SU-DHL-6 (cell line): ENCODE results near the gene HSPA9.

Experiments
- H2AFZ ChIP-seq: fragments of 200-600 bp; sonication (generic); 2 replicates; pipeline ENCODE4 v1.6.1; 2014; ENCODE audit warnings: low read depth, mild to moderate bottlenecking, moderate library complexity, mixed read lengths, antibody characterized with exemption, low read length; ENCODE audit not compliant: severe bottlenecking
- H3F3A ChIP-seq: fragments of 200-600 bp; shearing (Covaris generic); 2 replicates; pipeline ENCODE4 v1.6.0; 2016; ENCODE audit warnings: antibody characterized with exemption, mild to moderate bottlenecking; ENCODE audit not compliant: insufficient read depth
- H3K27ac ChIP-seq: fragments of 200-600 bp; sonication (generic); 2 replicates; pipeline ENCODE4 v1.5.1; 2016; ENCODE audit warnings: low read depth, mild to moderate bottlenecking, low read length, moderate library complexity, mixed read lengths
- H3K27me3 ChIP-seq: fragments of 200-600 bp; sonication (generic), shearing (Covaris generic); 2 replicates; pipeline ENCODE4 v1.6.0; 2014; ENCODE audit warnings: mild to moderate bottlenecking, low read length
- H3K36me3 ChIP-seq: fragments of 200-600 bp; sonication (generic); 2 replicates; pipeline ENCODE4 v1.6.1; 2014; ENCODE audit warnings: mild to moderate bottlenecking, low read length, mixed read lengths
- H3K4me2 ChIP-seq: fragments of 300-600, 200-600 bp; shearing (Covaris generic), sonication (generic); 2 replicates; pipeline ENCODE4 v1.6.0; 2014; ENCODE audit warnings: low read length, low read depth, mild to moderate bottlenecking; ENCODE audit not compliant: poor library complexity, severe bottlenecking
- H3K4me3 ChIP-seq: fragments of 200-600 bp; sonication (generic); 2 replicates; pipeline ENCODE4 v1.5.1; 2014; ENCODE audit warnings: antibody characterized with exemption, low read length, mild to moderate bottlenecking, mixed read lengths; ENCODE audit not compliant: insufficient read depth, poor library complexity, severe bottlenecking
- H3K79me2 ChIP-seq: fragments of 200-600 bp; sonication (generic); 2 replicates; pipeline ENCODE4 v1.6.1; 2014; ENCODE audit warnings: mild to moderate bottlenecking, low read length, moderate library complexity; ENCODE audit not compliant: insufficient read depth
- H3K9ac ChIP-seq: fragments of 200-600 bp; sonication (generic); 2 replicates; pipeline ENCODE4 v1.7.0; 2014; ENCODE audit warnings: mild to moderate bottlenecking, low read length
- H3K9me2 ChIP-seq: fragments of 200-600 bp; sonication (generic); replicated peaks from 2 replicates; pipeline ENCODE4 v1.6.1; 2014; ENCODE audit warnings: low read length; ENCODE audit not compliant: insufficient read depth
- H3K9me3 ChIP-seq: fragments of 200-600 bp; sonication (generic); 2 replicates; pipeline ENCODE4 v1.6.1; 2014; ENCODE audit warnings: low read length, mixed read lengths; ENCODE audit not compliant: insufficient read depth
- H4K20me1 ChIP-seq: fragments of 200-600 bp; sonication (generic); 2 replicates; pipeline ENCODE4 v1.6.1; 2014; ENCODE audit warnings: low read depth, mild to moderate bottlenecking, antibody characterized with exemption, low read length, moderate library complexity, mixed read lengths
- CTCF ChIP-seq: fragments of 200-600 bp; sonication (generic); IDR thresholded peaks from one replicate; pipeline ENCODE4 v1.5.1; 2017; ENCODE audit warnings: antibody characterized with exemption, mild to moderate bottlenecking, low read length, moderate library complexity; ENCODE audit not compliant: insufficient read depth, poor library complexity, severe bottlenecking
- EZH2phosphoT487 ChIP-seq: fragments of 200-600 bp; sonication (generic), shearing (Covaris generic); conservative IDR thresholded peaks from 2 replicates; pipeline ENCODE4 v1.6.1; 2018; ENCODE audit warnings: mild to moderate bottlenecking, antibody characterized with exemption, low read length, moderate library complexity, mixed read lengths

The HSPA9 gene

GRCh38 chr5:138611678-138612218 is 36.5 kb upstream of the HSPA9 start:
- no peak overlapping the region for H2AFZ ChIP-seq
- no peak overlapping the region for H3K4me3 ChIP-seq
- no peaks in the 10 kb centered on the region for H3K9me2 ChIP-seq
- H3K4me2 ChIP-seq = no peak overlapping the region
- no peaks in the 10 kb centered on the region for H3K36me3 ChIP-seq
- H3K9ac ChIP-seq = no peak overlapping the region
- no peaks in the 10 kb centered on the region for H3K27me3 ChIP-seq
- TF ChIP-seq EZH2phosphoT487 (no peak), CTCF (no peak)
- no peaks in the 10 kb centered on the region for H4K20me1 ChIP-seq
- no peak overlapping the region for H3K27ac ChIP-seq
- no peaks in the 10 kb centered on the region for H3F3A ChIP-seq
- H3K79me2 ChIP-seq = no peaks in the 10 kb centered on the region
- H3K9me3 ChIP-seq = no peaks in the 10 kb centered on the region

DNA sequence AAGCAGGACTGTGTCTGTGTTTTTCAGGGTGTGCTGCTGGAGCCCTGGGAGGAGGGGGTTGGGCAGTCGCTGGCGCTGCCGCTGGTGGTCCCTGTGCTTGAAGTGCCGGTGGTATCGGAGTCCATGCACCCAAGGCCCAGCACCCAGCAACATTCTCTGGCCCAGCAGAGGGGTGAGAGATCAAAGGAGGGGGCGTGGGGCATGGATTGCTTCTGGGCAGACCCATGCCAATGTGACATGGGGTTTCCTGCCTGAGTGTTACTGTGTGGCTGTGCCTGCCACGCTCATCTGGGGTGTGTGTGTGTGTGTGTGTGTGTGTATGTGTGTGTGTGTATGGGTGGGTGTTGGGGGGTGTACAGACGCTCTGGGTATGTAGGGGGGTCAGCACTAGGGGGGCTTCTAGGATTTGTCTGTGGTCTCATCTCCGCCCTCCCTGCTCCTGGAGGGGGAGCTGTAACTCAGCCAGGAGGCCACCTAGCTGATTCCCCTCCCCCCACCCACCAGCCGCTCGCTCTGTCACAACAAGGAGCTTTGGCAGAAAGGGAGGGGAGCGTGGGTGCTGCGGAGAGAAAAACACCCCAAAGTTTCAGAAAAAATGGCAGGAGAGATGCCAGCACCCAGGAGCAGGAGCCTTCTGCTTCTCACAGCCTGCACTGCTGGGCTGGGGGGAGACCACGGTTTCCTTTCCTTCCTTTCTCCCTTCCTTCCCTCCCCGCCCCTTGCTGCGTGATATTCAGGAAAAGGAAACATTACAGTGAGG is 35.9 kb upstream of the HSPA9 start:
- Histone ChIP-seq H3K79me2 (no peaks in the 10 kb centered on the region), H3K36me3 (no peaks in the 10 kb centered on the region), H2AFZ (no peak overlapping the region), H3K27ac (no peak overlapping the region), H4K20me1 (no peaks in the 10 kb centered on the region), H3K9ac (no peak overlapping the region), H3F3A (no peaks in the 10 kb centered on the region), H3K27me3 (no peaks in the 10 kb centered on the region), H3K9me3 (no peaks in the 10 kb centered on the region), H3K4me3 (no peak overlapping the region), H3K9me2 (no peaks in the 10 kb centered on the region), H3K4me2 (no peak overlapping the region)
- TF ChIP-seq CTCF (no peak), EZH2phosphoT487 (no peak)

GRCh38 chr5:138610415-138610917 is 35.3 kb upstream of the HSPA9 start:
- Histone ChIP-seq H3K9ac (no peak overlapping the region), H3K36me3 (no peaks in the 10 kb centered on the region), H3K27ac (no peak overlapping the region), H3K9me3 (no peaks in the 10 kb centered on the region), H3F3A (no peaks in the 10 kb centered on the region), H4K20me1 (no peaks in the 10 kb centered on the region), H3K4me3 (no peak overlapping the region), H3K27me3 (no peaks in the 10 kb centered on the region), H3K9me2 (no peaks in the 10 kb centered on the region), H3K79me2 (no peaks in the 10 kb centered on the region), H3K4me2 (no peak overlapping the region), H2AFZ (no peak overlapping the region)
- no peak for TF ChIP-seq CTCF
- no peak for TF ChIP-seq EZH2phosphoT487
